A549 (cell line): ENCODE results near the gene KIAA1614. TPM values are rescaled to one million over a fixed set of nuclear protein-coding genes. Genes with fewer than 3 reads are reported as not detected.

Experiments
- ATAC-seq, 2 experiments: fragments of 200-7000 bp in 1 of 2; fragments of >200 bp in 1 of 2; cut with Nextera tagmentation in 1 of 2; cut with Tn5 transposase in 1 of 2; 3 replicates each; pipeline versions ENCODE4 v1.8.0 to v1.9.1; 2018 to 2020; ENCODE audit warnings: mild to moderate bottlenecking in 1 of 2, moderate library complexity in 1 of 2
- CTCF ChIA-PET: fragments of 300-600 bp; sonication (Branson Sonifier 250); formaldehyde crosslinking; extraction: SDS; loops from one replicate; lab custom pipeline; 2021; ENCODE audit warnings: antibody characterized with exemption, inconsistent platforms; lab: Yijun Ruan, JAX
- POLR2A ChIA-PET: fragments of 350-600 bp; formaldehyde crosslinking; extraction: SDS; loops from one replicate; lab custom pipeline; 2021; ENCODE audit warnings: antibody characterized with exemption, inconsistent platforms; lab: Yijun Ruan, JAX
- DNase-seq, 2 experiments: peaks; one replicate each; pipeline versions ENCODE4 v3.0.0 to v3.0.0-alpha.2; 2011 to 2016; ENCODE audit warnings: low read depth in 1 of 2, low spot score in 1 of 2
- FAIRE-seq: peaks from 2 replicates; lab custom pipeline; 2011; peaks lifted over from hg19 to GRCh38; lab: Jason Lieb, UNC
- H3K27ac ChIP-seq, 2 experiments: fragments of >200 bp; sonication (Bioruptor Twin); formaldehyde crosslinking; 3 replicates each; pipeline ENCODE4 v1.5.1; 2016 to 2017
- H3K4me1 ChIP-seq: fragments of >200 bp; sonication (Bioruptor Twin); formaldehyde crosslinking; 3 replicates; pipeline ENCODE4 v1.6.1; 2016
- H3K4me2 ChIP-seq: fragments of >200 bp; sonication (Bioruptor Twin); formaldehyde crosslinking; 3 replicates; pipeline ENCODE4 v1.6.1; 2016
- H3K4me3 ChIP-seq: fragments of >200 bp; sonication (Bioruptor Twin); formaldehyde crosslinking; 3 replicates; pipeline ENCODE4 v1.5.1; 2016
- H3K9me3 ChIP-seq: fragments of >200 bp; sonication (Bioruptor Twin); formaldehyde crosslinking; 3 replicates; pipeline ENCODE4 v1.6.1; 2016
- CBX2 ChIP-seq: fragments of 200-600 bp; sonication (generic); IDR thresholded peaks from 2 replicates; pipeline ENCODE4 v1.6.1; 2016; ENCODE audit warnings: low read depth, mild to moderate bottlenecking, borderline replicate concordance
- CEBPB ChIP-seq, 2 experiments: fragments of >200 bp in 1 of 2; sonication (Bioruptor Twin) in 1 of 2; formaldehyde crosslinking in 1 of 2; IDR thresholded peaks; 2 replicates each; pipeline ENCODE4 v1.6.1; 2012 to 2016
- CHD4 ChIP-seq: fragments of 200-600 bp; sonication (generic); IDR thresholded peaks from 2 replicates; pipeline ENCODE4 v1.6.1; 2016; ENCODE audit warnings: antibody characterized with exemption, mild to moderate bottlenecking, borderline replicate concordance
- FOSB ChIP-seq: fragments of 250-450 bp; sonication (Bioruptor Pico); IDR thresholded peaks from 2 replicates; pipeline ENCODE4 v1.5.0; 2020; ENCODE audit warnings: mild to moderate bottlenecking, moderate library complexity
- FOSL2 ChIP-seq, 2 experiments: fragments of 450-650 bp in 1 of 2; fragments of >200 bp in 1 of 2; sonication (Bioruptor Twin) in 1 of 2; formaldehyde crosslinking; IDR thresholded peaks; 2 replicates each; pipeline versions ENCODE4 v1.5.0 to v1.6.1; 2016 to 2020; ENCODE audit warnings: mild to moderate bottlenecking in 1 of 2, moderate library complexity in 1 of 2
- FOXS1 ChIP-seq: fragments of 250-450 bp; sonication (Bioruptor Pico); IDR thresholded peaks from 2 replicates; pipeline ENCODE4 v1.5.0; 2020; ENCODE audit warnings: mild to moderate bottlenecking, moderate library complexity
- MAZ ChIP-seq: fragments of 150-350 bp; IDR thresholded peaks from 2 replicates; pipeline ENCODE4 v1.6.1; 2014; ENCODE audit warnings: antibody characterized with exemption, low read depth, low read length, borderline replicate concordance
- MYC ChIP-seq: IDR thresholded peaks from 2 replicates; pipeline ENCODE4 v1.6.1; 2012; ENCODE audit warnings: mild to moderate bottlenecking, inconsistent platforms, low read length, improper control_type of control experiment, borderline replicate concordance
- NPAS2 ChIP-seq: fragments of 250-450 bp; sonication (Bioruptor Pico); IDR thresholded peaks from 2 replicates; pipeline ENCODE4 v1.8.0; 2022; ENCODE audit warnings: mild to moderate bottlenecking, moderate library complexity, borderline replicate concordance
- POLR2A ChIP-seq: IDR thresholded peaks from 2 replicates; pipeline ENCODE4 v1.6.1; 2012; ENCODE audit warnings: mild to moderate bottlenecking, low read length
- RAD21 ChIP-seq, 2 experiments: fragments of >200 bp in 1 of 2; sonication (Bioruptor Twin) in 1 of 2; formaldehyde crosslinking in 1 of 2; IDR thresholded peaks in 1 of 2; conservative IDR thresholded peaks in 1 of 2; 2 replicates in 1 of 2; 3 replicates in 1 of 2; pipeline ENCODE4 v1.6.1; 2012 to 2018; ENCODE audit warnings: inconsistent platforms in 1 of 2
- RFX5 ChIP-seq: fragments of 450-650 bp; IDR thresholded peaks from 2 replicates; pipeline ENCODE4 v1.7.1; 2014; ENCODE audit warnings: antibody characterized with exemption, mild to moderate bottlenecking, moderate library complexity
- RNF2 ChIP-seq: fragments of 200-600 bp; sonication (generic); IDR thresholded peaks from 2 replicates; pipeline ENCODE4 v1.6.1; 2016; ENCODE audit warnings: low read depth, mild to moderate bottlenecking, antibody characterized with exemption, moderate library complexity, borderline replicate concordance
- SMC3 ChIP-seq: fragments of >200 bp; sonication (Bioruptor Twin); formaldehyde crosslinking; IDR thresholded peaks from 3 replicates; pipeline ENCODE4 v1.6.1; 2018; ENCODE audit warnings: inconsistent platforms
- SREBF2 ChIP-seq: fragments of 450-650 bp; IDR thresholded peaks from 2 replicates; pipeline ENCODE4 v1.6.1; 2014; ENCODE audit warnings: mild to moderate bottlenecking, moderate library complexity
- TFCP2L1 ChIP-seq: fragments of 250-450 bp; sonication (Bioruptor Pico); IDR thresholded peaks from 2 replicates; pipeline ENCODE4 v1.5.0; 2021; ENCODE audit warnings: mild to moderate bottlenecking
- TP53 ChIP-seq: fragments of 250-450 bp; sonication (Bioruptor Pico); IDR thresholded peaks from 2 replicates; pipeline ENCODE4 v1.5.0; 2021; ENCODE audit warnings: mild to moderate bottlenecking, moderate library complexity
- ZC3H11A ChIP-seq: fragments of 450-650 bp; IDR thresholded peaks from 2 replicates; pipeline ENCODE4 v1.6.1; 2014; ENCODE audit warnings: antibody characterized with exemption, mild to moderate bottlenecking
- WGBS: methylation state at CpG from one replicate; pipeline ENCODE4 v1.1.6; 2017; ENCODE audit errors: missing lambda C conversion rate; 5-methylcytosine and 5-hydroxymethylcytosine counted together
- polyA plus RNA-seq, 4 experiments: library from polyadenylated mRNA; depleted of rRNA in 3 of 4; stranded (reverse); fragments of >200 nt; fragmentation: RNase III in 1 of 4; extraction: RNeasy Plus Mini Kit Qiagen cat#74134 plus additional on column Dnase treatment in 1 of 4; gene quantifications; 2 replicates in 3 of 4; 3 replicates in 1 of 4; pipeline ENCODE4 v1.2.3, GENCODE V29; 2011 to 2017
- TF ChIP-seq, protein P1 (sequence below): fragments of 250-450 bp; sonication (Bioruptor Pico); IDR thresholded peaks from 2 replicates; pipeline ENCODE4 v1.5.0; 2020; ENCODE audit warnings: low read depth, mild to moderate bottlenecking, moderate library complexity
- TF ChIP-seq, protein P2 (sequence below): fragments of 450-650 bp; IDR thresholded peaks from 2 replicates; pipeline ENCODE4 v1.6.1; 2014; ENCODE audit warnings: antibody characterized with exemption
- TF ChIP-seq, protein P3 (sequence below): fragments of 150-350 bp; IDR thresholded peaks from 2 replicates; pipeline ENCODE4 v1.6.1; 2014; ENCODE audit warnings: low read depth, mild to moderate bottlenecking, low read length
- TF ChIP-seq, protein P4 (sequence below): fragments of >200 bp; sonication (Bioruptor Twin); formaldehyde crosslinking; IDR thresholded peaks from 3 replicates; pipeline ENCODE4 v1.6.1; 2016
- TF ChIP-seq, protein P5 (sequence below): IDR thresholded peaks from 2 replicates; pipeline ENCODE4 v1.6.1; 2012

Gene KIAA1614
- polyA plus RNA-seq, 2 of the 4 experiments (the other 2 are of a cell fraction), result 0.25 to 0.84 TPM

DNA sequence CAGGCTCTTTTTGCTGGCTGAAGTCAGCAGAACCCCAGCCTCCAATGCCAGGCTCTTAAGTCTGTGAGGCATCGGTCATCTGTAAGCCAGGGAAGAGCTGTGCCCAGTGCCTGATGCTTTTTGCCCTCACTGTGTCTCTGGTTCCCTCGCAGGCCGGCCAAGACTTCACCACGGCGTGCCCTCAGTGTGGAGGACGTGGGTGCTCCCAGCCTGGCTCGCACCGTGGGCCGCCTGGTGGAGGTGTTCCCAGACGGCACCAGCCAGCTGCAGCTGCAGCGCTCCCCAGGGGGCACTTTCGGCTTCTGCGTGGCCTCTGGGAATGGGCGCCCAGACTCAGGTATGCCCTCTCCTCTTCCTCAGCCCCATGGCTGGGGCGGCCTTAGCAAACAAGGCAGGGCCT, 32.5 kb downstream of the KIAA1614 start:
- WGBS, result 91% methylated on average over 13 of the region's 15 CpGs
- DNase-seq, result no peak

DNA sequence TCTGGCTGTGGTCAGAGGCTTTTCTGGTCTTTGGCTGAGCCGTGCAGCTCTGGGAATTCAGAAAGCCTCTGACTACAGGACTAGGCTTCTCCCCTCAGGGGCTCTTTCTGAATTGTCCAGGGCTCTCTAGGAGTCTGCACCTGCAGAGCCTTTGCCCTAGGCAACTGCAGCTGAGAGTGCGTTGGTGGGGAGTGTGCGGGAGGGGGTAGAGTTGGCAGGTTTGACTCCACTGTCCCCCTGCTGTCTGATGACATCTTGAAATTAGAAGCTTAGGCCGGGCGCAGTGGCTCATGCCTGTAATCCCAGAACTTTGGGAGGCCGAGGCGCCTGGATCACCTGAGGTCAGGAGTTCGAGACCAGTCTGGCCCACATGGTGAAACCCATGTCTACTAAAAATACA, 32.9 kb downstream of the KIAA1614 start:
- no peak overlapping the region for H3K4me2 ChIP-seq
- H3K27ac ChIP-seq, result no peak overlapping the region
- H3K9me3 ChIP-seq, result peaks cover 33% of the 10 kb centered on the region
- no peak overlapping the region for H3K4me3 ChIP-seq
- H3K4me1 ChIP-seq, result no peaks in the 10 kb centered on the region
- no peak for ATAC-seq
- no peak for FAIRE-seq
- TF ChIP-seq TP53 (no peak), NPAS2 (no peak), FOXS1 (CRISPR knock-in tag) (no peak), SREBF2 (no peak), CEBPB (IDR thresholded peaks at IDR 0.05) (no peak), RAD21 (conservative IDR thresholded peaks at IDR 0.05 in 1 of 2, IDR thresholded peaks at IDR 0.05 in 1 of 2) (no peak), CBX2 (no peak), POLR2A (no peak)
- TF ChIP-seq, protein P1, sequence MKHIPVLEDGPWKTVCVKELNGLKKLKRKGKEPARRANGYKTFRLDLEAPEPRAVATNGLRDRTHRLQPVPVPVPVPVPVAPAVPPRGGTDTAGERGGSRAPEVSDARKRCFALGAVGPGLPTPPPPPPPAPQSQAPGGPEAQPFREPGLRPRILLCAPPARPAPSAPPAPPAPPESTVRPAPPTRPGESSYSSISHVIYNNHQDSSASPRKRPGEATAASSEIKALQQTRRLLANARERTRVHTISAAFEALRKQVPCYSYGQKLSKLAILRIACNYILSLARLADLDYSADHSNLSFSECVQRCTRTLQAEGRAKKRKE (CRISPR knock-in tag), result no peak
- TF ChIP-seq, protein P2, sequence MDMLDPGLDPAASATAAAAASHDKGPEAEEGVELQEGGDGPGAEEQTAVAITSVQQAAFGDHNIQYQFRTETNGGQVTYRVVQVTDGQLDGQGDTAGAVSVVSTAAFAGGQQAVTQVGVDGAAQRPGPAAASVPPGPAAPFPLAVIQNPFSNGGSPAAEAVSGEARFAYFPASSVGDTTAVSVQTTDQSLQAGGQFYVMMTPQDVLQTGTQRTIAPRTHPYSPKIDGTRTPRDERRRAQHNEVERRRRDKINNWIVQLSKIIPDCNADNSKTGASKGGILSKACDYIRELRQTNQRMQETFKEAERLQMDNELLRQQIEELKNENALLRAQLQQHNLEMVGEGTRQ, result no peak
- CTCF ChIA-PET, result interaction anchor here (0.8 to 1.8 kb wide), 4 partner anchors 8 to 30 kb away, joined by 3 to 6 read pairs (median 4); no protein-coding TSS in a partner anchor
- POLR2A ChIA-PET, result no interaction called here
- DNase-seq, result no peak
- whole genome bisulfite sequencing, result 92% methylated on average over 8 of the region's 8 CpGs

More for the DNA sequence above, 32.5 kb downstream of the KIAA1614 start:
- H3K27ac ChIP-seq, result no peak overlapping the region
- H3K4me2 ChIP-seq, result no peak overlapping the region
- H3K4me3 ChIP-seq, result no peak overlapping the region
- ATAC-seq (no peak), FAIRE-seq (no peak)
- H3K4me1 ChIP-seq, result no peaks in the 10 kb centered on the region
- peaks cover 33% of the 10 kb centered on the region for H3K9me3 ChIP-seq
- CTCF ChIA-PET, result interaction anchor here (0.8 to 1.8 kb wide), 5 partner anchors 8 to 197 kb away, joined by 3 to 8 read pairs (median 5); no protein-coding TSS in a partner anchor
- POLR2A ChIA-PET, result no interaction called here
- TF ChIP-seq, protein P3, sequence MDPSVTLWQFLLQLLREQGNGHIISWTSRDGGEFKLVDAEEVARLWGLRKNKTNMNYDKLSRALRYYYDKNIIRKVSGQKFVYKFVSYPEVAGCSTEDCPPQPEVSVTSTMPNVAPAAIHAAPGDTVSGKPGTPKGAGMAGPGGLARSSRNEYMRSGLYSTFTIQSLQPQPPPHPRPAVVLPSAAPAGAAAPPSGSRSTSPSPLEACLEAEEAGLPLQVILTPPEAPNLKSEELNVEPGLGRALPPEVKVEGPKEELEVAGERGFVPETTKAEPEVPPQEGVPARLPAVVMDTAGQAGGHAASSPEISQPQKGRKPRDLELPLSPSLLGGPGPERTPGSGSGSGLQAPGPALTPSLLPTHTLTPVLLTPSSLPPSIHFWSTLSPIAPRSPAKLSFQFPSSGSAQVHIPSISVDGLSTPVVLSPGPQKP, result no peak

DNA sequence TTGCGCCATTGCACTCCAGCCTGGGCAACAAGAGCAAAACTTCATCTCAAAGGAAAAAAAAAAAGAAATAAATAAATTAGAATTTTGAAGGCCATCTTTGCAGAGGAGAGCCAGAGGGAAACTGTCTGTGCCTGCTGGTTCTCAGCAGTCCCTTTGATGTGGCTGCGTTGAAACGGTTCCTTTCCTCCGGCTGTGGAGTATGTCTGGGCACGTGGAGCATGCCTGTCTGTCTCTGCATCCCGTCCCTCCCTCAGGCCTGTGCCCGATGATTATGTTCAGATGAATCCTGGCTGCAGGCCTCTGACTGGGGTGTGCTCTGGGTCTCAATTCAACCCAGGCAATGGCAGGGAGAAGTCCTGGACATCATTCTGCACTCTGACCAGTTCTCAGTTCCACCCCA, 33.4 kb downstream of the KIAA1614 start:
- Histone ChIP-seq H3K4me2 (no peak overlapping the region), H3K4me3 (no peak overlapping the region)
- TF ChIP-seq MYC, result no peak
- no peak for TF ChIP-seq TFCP2L1 (CRISPR knock-in tag)
- TF ChIP-seq, protein P4, sequence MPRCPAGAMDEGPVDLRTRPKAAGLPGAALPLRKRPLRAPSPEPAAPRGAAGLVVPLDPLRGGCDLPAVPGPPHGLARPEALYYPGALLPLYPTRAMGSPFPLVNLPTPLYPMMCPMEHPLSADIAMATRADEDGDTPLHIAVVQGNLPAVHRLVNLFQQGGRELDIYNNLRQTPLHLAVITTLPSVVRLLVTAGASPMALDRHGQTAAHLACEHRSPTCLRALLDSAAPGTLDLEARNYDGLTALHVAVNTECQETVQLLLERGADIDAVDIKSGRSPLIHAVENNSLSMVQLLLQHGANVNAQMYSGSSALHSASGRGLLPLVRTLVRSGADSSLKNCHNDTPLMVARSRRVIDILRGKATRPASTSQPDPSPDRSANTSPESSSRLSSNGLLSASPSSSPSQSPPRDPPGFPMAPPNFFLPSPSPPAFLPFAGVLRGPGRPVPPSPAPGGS, result no peak
- no peak for TF ChIP-seq RFX5
- no peak for TF ChIP-seq CEBPB (IDR thresholded peaks at IDR 0.05)
- TF ChIP-seq MAZ, result no peak
- TF ChIP-seq FOXS1 (CRISPR knock-in tag), result no peak
- TF ChIP-seq FOSL2 (IDR thresholded peaks at IDR 0.05), result no peak
- TF ChIP-seq FOSL2 (CRISPR knock-in tag; IDR thresholded peaks at IDR 0.05), result no peak
- TF ChIP-seq SMC3, result no peak
- TF ChIP-seq NPAS2, result no peak
- no peak for TF ChIP-seq FOSB
- TF ChIP-seq, protein P5, sequence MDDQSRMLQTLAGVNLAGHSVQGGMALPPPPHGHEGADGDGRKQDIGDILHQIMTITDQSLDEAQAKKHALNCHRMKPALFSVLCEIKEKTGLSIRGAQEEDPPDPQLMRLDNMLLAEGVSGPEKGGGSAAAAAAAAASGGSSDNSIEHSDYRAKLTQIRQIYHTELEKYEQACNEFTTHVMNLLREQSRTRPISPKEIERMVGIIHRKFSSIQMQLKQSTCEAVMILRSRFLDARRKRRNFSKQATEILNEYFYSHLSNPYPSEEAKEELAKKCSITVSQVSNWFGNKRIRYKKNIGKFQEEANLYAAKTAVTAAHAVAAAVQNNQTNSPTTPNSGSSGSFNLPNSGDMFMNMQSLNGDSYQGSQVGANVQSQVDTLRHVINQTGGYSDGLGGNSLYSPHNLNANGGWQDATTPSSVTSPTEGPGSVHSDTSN, result no peak
- TF ChIP-seq CHD4, result no peak
- TF ChIP-seq, protein P1 (CRISPR knock-in tag), result no peak
- no peak for TF ChIP-seq ZC3H11A
- no peak for TF ChIP-seq RNF2
- TF ChIP-seq, all 56 proteins: peak for 0
- Histone ChIP-seq H3K9me3 (peaks cover 33% of the 10 kb centered on the region), H3K4me1 (no peaks in the 10 kb centered on the region), H3K27ac (no peak overlapping the region)
- FAIRE-seq (no peak), DNase-seq (no peak), ATAC-seq (no peak)
- ChIA-PET CTCF (interaction anchor here (0.8 to 1.7 kb wide), 3 partner anchors 9 to 30 kb away, joined by 3 to 5 read pairs (median 3); no protein-coding TSS in a partner anchor), POLR2A (no interaction called here)
- 93% methylated on average over 7 of the region's 7 CpGs for WGBS
